IMR-90 (cell line): Measurements from ENCODE around the gene OR51B4. TPM values are rescaled to one million over a fixed set of nuclear protein-coding genes. Genes with fewer than 3 reads are reported as not detected.
A peak's percentile ranks its signal among the peaks of the same experiment; 100 is the strongest.

Source experiments
- ATAC-seq: fragments of 200-7000 bp; cut with Tn5 transposase; 2 replicates; pipeline ENCODE4 v1.9.1; 2020; ENCODE audit warnings: low read depth, mild to moderate bottlenecking, moderate library complexity
- BruUV-seq: library from RNA; stranded (reverse); fragments of 400-500 nt; replicated peaks from 2 replicates; lab custom pipeline; 2021; lab: Mats Ljungman, UMichigan
- CTCF ChIA-PET: fragments of 300-600 bp; formaldehyde crosslinking; extraction: SDS; loops from one replicate; lab custom pipeline; 2021; ENCODE audit warnings: antibody characterized with exemption; lab: Yijun Ruan, JAX
- POLR2A ChIA-PET: fragments of 300-600 bp; sonication (Branson Sonifier 250); formaldehyde crosslinking; loops from one replicate; lab custom pipeline; 2022; ENCODE audit warnings: antibody characterized with exemption; ENCODE audit not compliant: unreplicated experiment; lab: Charles Lee
- DNase-seq: peaks from one replicate; pipeline ENCODE4 v3.0.0; 2013
- H2AFZ ChIP-seq: replicated peaks from 2 replicates; pipeline ENCODE3; 2013; ENCODE audit warnings: low read length, mild to moderate bottlenecking; ENCODE audit not compliant: poor library complexity
- H2AK5ac ChIP-seq: 2 replicates; pipeline ENCODE4 v1.6.1; 2013; ENCODE audit warnings: low read depth, low read length, inconsistent platforms
- H2AK9ac ChIP-seq: replicated peaks from 2 replicates; pipeline ENCODE3; 2013; ENCODE audit warnings: mild to moderate bottlenecking, low read depth, low read length, moderate library complexity; ENCODE audit not compliant: poor library complexity
- H2BK120ac ChIP-seq: 2 replicates; pipeline ENCODE4 v1.6.1; 2013; ENCODE audit warnings: low read depth, low read length, inconsistent platforms
- H2BK15ac ChIP-seq: 3 replicates; pipeline ENCODE4 v1.6.1; 2013; ENCODE audit warnings: low read depth, low read length, inconsistent platforms
- H2BK20ac ChIP-seq: 2 replicates; pipeline ENCODE4 v1.6.1; 2013; ENCODE audit warnings: low read depth, mild to moderate bottlenecking, inconsistent platforms, low read length, moderate library complexity
- H2BK5ac ChIP-seq: 2 replicates; pipeline ENCODE4 v1.6.1; 2013; ENCODE audit warnings: mild to moderate bottlenecking, low read depth, low read length, inconsistent platforms; ENCODE audit not compliant: poor library complexity, severe bottlenecking
- H3K14ac ChIP-seq: replicated peaks from 2 replicates; pipeline ENCODE4 v1.6.1; 2013; ENCODE audit warnings: low read depth, low read length, inconsistent platforms
- H3K18ac ChIP-seq: 2 replicates; pipeline ENCODE4 v1.6.1; 2013; ENCODE audit warnings: low read depth, low read length, control low read depth
- H3K23ac ChIP-seq: 2 replicates; pipeline ENCODE4 v1.6.1; 2013; ENCODE audit warnings: low read depth, low read length, inconsistent platforms
- H3K27ac ChIP-seq: 2 replicates; pipeline ENCODE4 v1.5.1; 2013; ENCODE audit warnings: mild to moderate bottlenecking, control low read depth, low read length; ENCODE audit not compliant: insufficient read depth
- H3K27me3 ChIP-seq: 2 replicates; pipeline ENCODE4 v1.6.1; 2013; ENCODE audit warnings: low read length; ENCODE audit not compliant: control insufficient read depth, insufficient read depth
- H3K36me3 ChIP-seq: 2 replicates; pipeline ENCODE4 v1.6.1; 2013; ENCODE audit warnings: low read length, mixed read lengths; ENCODE audit not compliant: control insufficient read depth, insufficient read depth
- H3K4ac ChIP-seq: 2 replicates; pipeline ENCODE4 v1.6.1; 2013; ENCODE audit warnings: low read depth, low read length, inconsistent platforms
- H3K4me1 ChIP-seq: 2 replicates; pipeline ENCODE4 v1.6.1; 2013; ENCODE audit warnings: low read length, mixed read lengths; ENCODE audit not compliant: control insufficient read depth, insufficient read depth
- H3K4me2 ChIP-seq: 2 replicates; pipeline ENCODE4 v1.6.1; 2013; ENCODE audit warnings: low read depth, mild to moderate bottlenecking, control low read depth, low read length, moderate library complexity
- H3K4me3 ChIP-seq: 2 replicates; pipeline ENCODE4 v1.5.1; 2013; ENCODE audit warnings: low read depth, mild to moderate bottlenecking, control low read depth, low read length, moderate library complexity; ENCODE audit not compliant: insufficient read depth
- H3K56ac ChIP-seq: 2 replicates; pipeline ENCODE4 v1.6.1; 2013; ENCODE audit warnings: low read length, inconsistent platforms; ENCODE audit not compliant: insufficient read depth; ENCODE audit errors: extremely low read depth
- H3K79me1 ChIP-seq, 2 experiments: 2 replicates each; pipeline ENCODE4 v1.6.1; 2013; ENCODE audit warnings: low read length in 2 of 2, inconsistent platforms in 1 of 2, low read depth in 1 of 2
- H3K9ac ChIP-seq: 2 replicates; pipeline ENCODE4 v1.6.1; 2013; ENCODE audit warnings: low read depth, low read length, control low read depth
- H3K9me1 ChIP-seq: 2 replicates; pipeline ENCODE4 v1.6.1; 2013; ENCODE audit warnings: low read length, inconsistent platforms; ENCODE audit not compliant: insufficient read depth
- H3K9me3 ChIP-seq: 2 replicates; pipeline ENCODE4 v1.6.1; 2013; ENCODE audit warnings: low read length; ENCODE audit not compliant: control insufficient read depth, insufficient read depth
- H4K20me1 ChIP-seq: 2 replicates; pipeline ENCODE4 v1.6.1; 2013; ENCODE audit warnings: low read length, inconsistent platforms; ENCODE audit not compliant: insufficient read depth
- H4K5ac ChIP-seq: 2 replicates; pipeline ENCODE4 v1.6.1; 2013; ENCODE audit warnings: mild to moderate bottlenecking, low read depth, low read length, control low read depth
- H4K8ac ChIP-seq, 2 experiments: 2 replicates each; pipeline ENCODE4 v1.6.1; 2013; ENCODE audit warnings: low read depth in 2 of 2, low read length in 2 of 2, control low read depth in 1 of 2, inconsistent platforms in 1 of 2
- H4K91ac ChIP-seq: 2 replicates; pipeline ENCODE4 v1.6.1; 2013; ENCODE audit warnings: low read depth, low read length, inconsistent platforms; ENCODE audit not compliant: insufficient read depth
- RCOR1 ChIP-seq: IDR thresholded peaks from 2 replicates; pipeline ENCODE4 v1.6.1; 2012; ENCODE audit warnings: mild to moderate bottlenecking, low read length, improper control_type of control experiment; ENCODE audit not compliant: insufficient replicate concordance
- WGBS, 2 experiments: methylation state at CpG; one replicate each; pipeline versions ENCODE4 v1.1.5 to v1.1.7; 2013; ENCODE audit warnings: missing lambda C conversion rate in 2 of 2; ENCODE audit not compliant: insufficient read length in 1 of 2; ENCODE audit errors: extremely low coverage in 2 of 2; 5-methylcytosine and 5-hydroxymethylcytosine counted together
- dilution Hi-C: fragments of 300-500 bp; cut with HindIII; formaldehyde crosslinking; loops from one replicate; pipeline ENCODE4 v1.14.3; 2018; ENCODE audit warnings: low sequenced_read_pairs; ENCODE audit not compliant: unreplicated experiment
- in situ Hi-C: fragments of 300-500 bp; cut with MboI; formaldehyde crosslinking; loops from 3 replicates; pipeline ENCODE4 v1.14.3; 2019; ENCODE audit warnings: low sequenced_read_pairs, inconsistent platforms, mixed read lengths
- intact Hi-C: fragments of 100-400 bp; cut with micrococcal nuclease; formaldehyde crosslinking; loops from 2 replicates; pipeline ENCODE4 v1.10.0; 2022
- polyA plus RNA-seq, 3 experiments: library from polyadenylated mRNA; depleted of rRNA; stranded (reverse); fragments of >200 nt; gene quantifications; 2 replicates each; pipeline ENCODE4 v1.2.3, GENCODE V29; 2012; ENCODE audit warnings: low replicate concordance in 1 of 3
- total RNA-seq: library from RNA; depleted of rRNA; stranded (reverse); fragments of >200 nt; gene quantifications from 2 replicates; pipeline ENCODE4 v1.2.3, GENCODE V29; 2012
- TF ChIP-seq, protein P1 (sequence below): fragments of 150-350 bp; IDR thresholded peaks from 2 replicates; pipeline ENCODE4 v1.6.1; 2017; ENCODE audit warnings: mild to moderate bottlenecking, antibody characterized with exemption, low read length, low read depth

Gene OR51B4
- total and polyA plus RNA-seq, 2 of the 4 experiments (the other 2 are of a cell fraction) = not detected

DNA sequence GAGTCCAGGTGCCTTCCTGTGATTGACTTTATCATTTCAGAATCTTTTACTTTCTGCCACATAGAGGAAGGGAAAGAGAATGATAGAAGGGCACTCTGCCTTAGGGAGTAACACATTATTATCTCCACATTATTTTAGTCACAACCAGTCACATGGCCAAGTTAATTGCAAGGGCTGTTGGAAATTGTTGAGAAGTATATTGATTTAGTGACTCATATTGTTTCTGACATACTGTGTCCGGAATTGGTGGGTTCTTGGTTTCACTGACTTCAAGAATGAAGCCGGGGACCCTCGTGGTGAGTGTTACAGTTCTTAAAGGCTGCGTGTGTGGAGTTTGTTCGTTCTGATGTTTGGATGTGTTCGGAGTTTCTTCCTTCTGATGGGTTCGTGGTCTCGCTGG lies 8.7 kb downstream of the OR51B4 start:
- no peak overlapping the region for H3K27ac ChIP-seq
- intact Hi-C loops = no loop called here
- peak; percentile 28 for DNase-seq
- no peaks in the 10 kb centered on the region for H3K36me3 ChIP-seq
- no peak overlapping the region for H2AK9ac ChIP-seq
- 93% methylated on average over 6 of the region's 8 CpGs; no CpG with 5 or more reads in 1 of the 2 experiments for WGBS, 2 experiments
- H3K23ac ChIP-seq = 0 out of 2 replicates have a peak overlapping the region, but pooled peaks have one; percentile 8
- ChIA-PET CTCF (interaction anchor here (0.6 kb wide), 1 partner anchor 55 kb away, joined by 4 read pairs; no protein-coding TSS in a partner anchor), POLR2A (interaction anchor here (0.5 kb wide), 1 partner anchor 140 kb away, joined by 3 read pairs; no protein-coding TSS in a partner anchor)
- peak overlapping the region; percentile 18; the same call in 1 of the 2 replicates for H2AK5ac ChIP-seq
- H3K56ac ChIP-seq = no peak overlapping the region
- H4K20me1 ChIP-seq = no peaks in the 10 kb centered on the region
- H3K14ac ChIP-seq = peak overlapping the region; percentile 50
- peak overlapping the region; percentile 84; the same call in 1 of the 2 replicates for H4K5ac ChIP-seq
- no peaks in the 10 kb centered on the region for H3K79me1 ChIP-seq
- no peaks in the 10 kb centered on the region for H3K27me3 ChIP-seq
- no peaks in the 10 kb centered on the region; the same call in 1 of the 2 replicates for H3K9me1 ChIP-seq
- peak overlapping the region; percentile 97; the same call in 2 of the 3 replicates for H2BK15ac ChIP-seq
- ATAC-seq = no peak
- BruUV-seq = no TSS peak
- no peak overlapping the region for H3K9ac ChIP-seq
- no peaks in the 10 kb centered on the region for H3K9me3 ChIP-seq
- peaks cover 13% of the 10 kb centered on the region; the same call in 1 of the 2 replicates for H3K4me1 ChIP-seq
- no peak overlapping the region for H3K4me3 ChIP-seq
- H3K4ac ChIP-seq = peak overlapping the region; percentile 88
- H2AFZ ChIP-seq = no peak overlapping the region
- peak overlapping the region; percentile 88 for H2BK20ac ChIP-seq
- dilution Hi-C loops = no loop called here
- no peak overlapping the region for H3K4me2 ChIP-seq
- peak overlapping the region; percentile 69 for H4K91ac ChIP-seq
- peak overlapping the region; percentile 97 for H2BK120ac ChIP-seq
- peak overlapping the region; percentile 55 to 68; a peak in 3 of 4 replicates for H4K8ac ChIP-seq
- in situ Hi-C loops = no loop called here
- peak overlapping the region; percentile 88; the same call in 1 of the 2 replicates for H3K18ac ChIP-seq
- peak overlapping the region; percentile 99 for H2BK5ac ChIP-seq
- no peak for TF ChIP-seq RCOR1
- TF ChIP-seq, protein P1, sequence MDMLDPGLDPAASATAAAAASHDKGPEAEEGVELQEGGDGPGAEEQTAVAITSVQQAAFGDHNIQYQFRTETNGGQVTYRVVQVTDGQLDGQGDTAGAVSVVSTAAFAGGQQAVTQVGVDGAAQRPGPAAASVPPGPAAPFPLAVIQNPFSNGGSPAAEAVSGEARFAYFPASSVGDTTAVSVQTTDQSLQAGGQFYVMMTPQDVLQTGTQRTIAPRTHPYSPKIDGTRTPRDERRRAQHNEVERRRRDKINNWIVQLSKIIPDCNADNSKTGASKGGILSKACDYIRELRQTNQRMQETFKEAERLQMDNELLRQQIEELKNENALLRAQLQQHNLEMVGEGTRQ = peak; percentile 41; the same call in 1 of the 2 replicates
